Hepatocyte (in vitro differentiated cells): ENCODE results near the gene SLC12A8.

Experiments used
- CTCF ChIP-seq: fragments of 200-600 bp; sonication (generic); IDR thresholded peaks from 2 replicates; pipeline ENCODE4 v1.5.1; 2016; ENCODE audit warnings: antibody characterized with exemption, mild to moderate bottlenecking; ENCODE audit not compliant: poor library complexity
- EZH2phosphoT487 ChIP-seq: fragments of 200-600 bp; sonication (generic); IDR thresholded peaks from one replicate; pipeline ENCODE4 v1.6.1; 2018; ENCODE audit warnings: antibody characterized with exemption, mild to moderate bottlenecking, low read depth, moderate library complexity; ENCODE audit not compliant: unreplicated experiment, severe bottlenecking

- TF ChIP-seq CTCF (no peak), EZH2phosphoT487 (no peak)
These were observed 44.1 kb upstream of the SLC12A8 start for GRCh38 chr3:125256675-125257074.
